HPDE6-E6E7 (cell line): ENCODE measurements around the gene IGSF3.

Source experiments
- DNase-seq: peaks from one replicate; pipeline ENCODE4 v3.0.0; 2011; ENCODE audit warnings: missing footprints; ENCODE audit errors: extremely low spot score

The IGSF3 gene

GRCh38 chr1:116686723-116687352 lies 19.3 kb upstream of the IGSF3 start:
- no peak for DNase-seq

- DNase-seq = no peak
Measured at GRCh38 chr1:116686175-116686574, 18.6 kb upstream of the IGSF3 start.

- DNase-seq = no peak
Measured at GRCh38 chr1:116684575-116684974, 17.0 kb upstream of the IGSF3 start.

- no peak for DNase-seq
Measured at GRCh38 chr1:116682641-116683221, 15.2 kb upstream of the IGSF3 start.

GRCh38 chr1:116681343-116681899 lies 13.9 kb upstream of the IGSF3 start:
- no peak for DNase-seq

- peak; percentile 60 for DNase-seq
Measured at GRCh38 chr1:116680752-116681151, 13.2 kb upstream of the IGSF3 start.

GRCh38 chr1:116679828-116680628 lies 12.5 kb upstream of the IGSF3 start:
- no peak for DNase-seq

GRCh38 chr1:116679091-116679827 lies 11.7 kb upstream of the IGSF3 start:
- DNase-seq = no peak

- DNase-seq = no peak
Measured at GRCh38 chr1:116678732-116679090, 11.2 kb upstream of the IGSF3 start.

GRCh38 chr1:116677474-116678062 lies 10.0 kb upstream of the IGSF3 start:
- no peak for DNase-seq

- DNase-seq = no peak
Measured at GRCh38 chr1:116676291-116676690, 8.8 kb upstream of the IGSF3 start.

- no peak for DNase-seq
Measured at GRCh38 chr1:116674751-116675150, 7.2 kb upstream of the IGSF3 start.

- DNase-seq = no peak
Measured at GRCh38 chr1:116674011-116674531, 6.5 kb upstream of the IGSF3 start.

GRCh38 chr1:116671912-116672311 lies 4.4 kb upstream of the IGSF3 start:
- no peak for DNase-seq

- no peak for DNase-seq
Measured at GRCh38 chr1:116671072-116671760, 3.7 kb upstream of the IGSF3 start.

- DNase-seq = no peak
Measured at GRCh38 chr1:116668277-116668676, 744 bp upstream of the IGSF3 start.

GRCh38 chr1:116667078-116667574 lies 407 bp downstream of the IGSF3 start:
- no peak for DNase-seq

GRCh38 chr1:116666187-116667077 lies 1.1 kb downstream of the IGSF3 start:
- no peak for DNase-seq

GRCh38 chr1:116664978-116665371 lies 2.6 kb downstream of the IGSF3 start:
- no peak for DNase-seq
